Hematopoietic multipotent progenitor cell treated with erythropoietin and hydrocortisone succinate and interleukin-3 and kit ligand, for 8 days (in vitro differentiated cells): ENCODE data around the gene PCDH11X.
"Not testable (repeated sequence)": the region's sequence is repeated elsewhere in the genome, so short reads cannot be mapped to it uniquely, and the experiment has no call there.

Experiments used
- DNase-seq: peaks from one replicate; pipeline ENCODE4 v3.0.0-alpha.2; 2015

The PCDH11X gene, protein sequence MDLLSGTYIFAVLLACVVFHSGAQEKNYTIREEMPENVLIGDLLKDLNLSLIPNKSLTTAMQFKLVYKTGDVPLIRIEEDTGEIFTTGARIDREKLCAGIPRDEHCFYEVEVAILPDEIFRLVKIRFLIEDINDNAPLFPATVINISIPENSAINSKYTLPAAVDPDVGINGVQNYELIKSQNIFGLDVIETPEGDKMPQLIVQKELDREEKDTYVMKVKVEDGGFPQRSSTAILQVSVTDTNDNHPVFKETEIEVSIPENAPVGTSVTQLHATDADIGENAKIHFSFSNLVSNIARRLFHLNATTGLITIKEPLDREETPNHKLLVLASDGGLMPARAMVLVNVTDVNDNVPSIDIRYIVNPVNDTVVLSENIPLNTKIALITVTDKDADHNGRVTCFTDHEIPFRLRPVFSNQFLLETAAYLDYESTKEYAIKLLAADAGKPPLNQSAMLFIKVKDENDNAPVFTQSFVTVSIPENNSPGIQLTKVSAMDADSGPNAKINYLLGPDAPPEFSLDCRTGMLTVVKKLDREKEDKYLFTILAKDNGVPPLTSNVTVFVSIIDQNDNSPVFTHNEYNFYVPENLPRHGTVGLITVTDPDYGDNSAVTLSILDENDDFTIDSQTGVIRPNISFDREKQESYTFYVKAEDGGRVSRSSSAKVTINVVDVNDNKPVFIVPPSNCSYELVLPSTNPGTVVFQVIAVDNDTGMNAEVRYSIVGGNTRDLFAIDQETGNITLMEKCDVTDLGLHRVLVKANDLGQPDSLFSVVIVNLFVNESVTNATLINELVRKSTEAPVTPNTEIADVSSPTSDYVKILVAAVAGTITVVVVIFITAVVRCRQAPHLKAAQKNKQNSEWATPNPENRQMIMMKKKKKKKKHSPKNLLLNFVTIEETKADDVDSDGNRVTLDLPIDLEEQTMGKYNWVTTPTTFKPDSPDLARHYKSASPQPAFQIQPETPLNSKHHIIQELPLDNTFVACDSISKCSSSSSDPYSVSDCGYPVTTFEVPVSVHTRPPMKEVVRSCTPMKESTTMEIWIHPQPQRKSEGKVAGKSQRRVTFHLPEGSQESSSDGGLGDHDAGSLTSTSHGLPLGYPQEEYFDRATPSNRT (N-terminal part only)

DNA sequence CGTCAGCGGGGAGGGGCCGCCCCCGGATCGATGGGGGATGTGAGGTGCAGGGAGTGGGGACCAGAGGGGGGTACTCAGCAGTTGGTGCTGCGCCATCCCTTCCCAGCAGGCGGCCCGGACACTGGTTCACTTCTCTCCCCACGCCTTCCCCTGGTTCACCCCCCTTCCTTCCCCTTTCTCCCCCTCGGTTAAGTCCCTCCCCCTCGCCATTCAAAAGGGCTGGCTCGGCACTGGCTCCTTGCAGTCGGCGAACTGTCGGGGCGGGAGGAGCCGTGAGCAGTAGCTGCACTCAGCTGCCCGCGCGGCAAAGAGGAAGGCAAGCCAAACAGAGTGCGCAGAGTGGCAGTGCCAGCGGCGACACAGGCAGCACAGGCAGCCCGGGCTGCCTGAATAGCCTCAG is at the start of gene PCDH11X:
Gene PCDH11X, plus strand, starts transcription at position 241 of the 400 bp plus-strand sequence. CDS start 56,130 bp downstream, outside the sequence.
- DNase-seq = not testable (repeated sequence)

DNA sequence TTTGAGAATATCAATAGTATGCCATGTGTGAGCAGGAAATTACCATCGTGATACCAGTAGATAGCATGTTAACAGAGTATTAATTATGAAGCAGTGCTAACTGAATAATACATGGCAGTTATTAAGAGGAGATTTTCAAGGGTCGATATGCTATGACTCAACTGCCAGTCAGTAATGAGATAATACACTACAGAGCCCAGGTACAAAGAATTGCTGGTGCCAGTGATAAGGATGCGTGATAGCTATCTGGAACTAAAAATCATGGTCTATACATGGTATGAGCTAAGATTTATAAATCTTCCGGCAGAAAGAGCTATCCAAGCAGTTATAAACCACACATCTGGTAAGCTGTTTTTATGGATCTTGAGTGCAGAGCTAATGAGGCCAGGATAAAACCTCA is 31.7 kb upstream of the PCDH11X start:
- DNase-seq = not testable (repeated sequence)

DNA sequence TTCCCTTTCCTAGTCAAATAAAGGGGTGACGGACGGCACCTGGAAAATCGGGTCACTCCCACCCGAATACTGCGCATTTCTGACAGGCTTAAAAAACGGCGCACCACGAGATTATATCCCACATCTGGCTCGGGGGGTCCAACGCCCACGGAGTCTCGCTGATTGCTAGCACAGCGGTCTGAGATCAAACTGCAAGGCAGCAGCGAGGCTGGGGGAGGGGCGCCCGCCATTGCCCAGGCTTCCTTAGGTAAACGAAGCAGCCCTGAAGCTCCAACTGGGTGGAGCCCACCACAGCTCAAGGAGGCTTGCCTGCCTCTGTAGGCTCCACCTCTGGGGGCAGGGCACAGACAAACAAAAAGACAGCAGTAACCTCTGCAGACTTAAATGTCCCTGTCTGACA is 26.2 kb upstream of the PCDH11X start:
- not testable (repeated sequence) for DNase-seq

DNA sequence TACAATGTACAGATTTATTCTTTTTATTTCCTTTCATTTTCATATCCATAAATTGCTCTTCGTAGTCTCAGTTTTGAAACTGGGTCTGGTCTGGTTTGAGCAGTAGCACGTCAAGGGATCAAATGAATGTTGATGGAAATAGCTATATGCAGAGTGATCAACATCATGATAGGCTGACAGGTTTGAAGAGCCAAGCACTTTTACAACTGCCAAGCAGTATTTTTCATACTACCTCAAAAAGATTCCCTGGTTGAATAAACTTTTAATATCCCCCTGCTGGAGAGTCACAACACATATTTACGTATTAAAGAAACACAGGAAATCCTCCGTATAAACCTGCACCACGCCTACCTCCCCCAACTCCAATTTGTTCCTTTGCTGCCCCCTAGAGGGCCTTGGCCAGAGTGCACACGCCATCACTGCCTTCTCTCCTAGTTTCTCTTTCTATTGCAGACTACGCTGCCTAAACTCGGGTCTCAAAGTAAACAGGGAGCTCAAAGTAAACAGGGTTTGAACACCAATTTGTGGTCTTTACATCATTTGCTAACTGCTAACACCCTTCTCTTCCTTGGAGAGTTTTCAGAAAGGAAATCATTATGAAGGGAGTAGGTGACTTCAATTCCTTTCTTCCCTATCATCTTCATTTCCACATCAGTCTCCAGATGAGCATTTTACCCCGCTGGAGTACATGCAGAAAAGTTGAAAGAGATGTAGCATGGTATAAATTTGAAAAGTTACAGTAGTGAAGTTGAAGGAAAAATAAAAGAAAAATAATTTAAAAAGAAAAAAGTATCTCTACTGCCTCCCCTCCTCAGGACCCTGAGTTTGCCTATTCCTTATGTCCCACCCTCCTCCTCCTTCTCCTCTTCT is 8.3 kb upstream of the PCDH11X start:
- DNase-seq = not testable (repeated sequence)

DNA sequence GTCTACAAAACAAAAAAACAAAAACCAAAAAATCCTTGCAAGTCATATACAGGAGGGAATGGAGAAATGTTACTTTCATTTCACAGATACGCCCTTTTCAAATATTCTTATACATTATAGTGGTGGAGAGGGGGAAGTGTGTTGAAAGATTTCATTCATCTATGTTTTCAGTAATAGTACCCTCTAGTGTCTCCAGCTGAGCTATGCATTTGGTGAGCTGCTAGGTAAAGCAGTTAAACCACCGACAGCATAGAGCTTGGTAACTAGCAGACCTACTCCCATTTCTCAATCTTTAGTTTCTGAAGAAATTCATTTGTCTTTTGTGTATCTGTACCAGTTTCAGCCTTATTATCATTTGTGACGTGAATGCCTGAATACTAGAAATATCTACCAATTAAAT is 5.2 kb upstream of the PCDH11X start:
- not testable (repeated sequence) for DNase-seq

DNA sequence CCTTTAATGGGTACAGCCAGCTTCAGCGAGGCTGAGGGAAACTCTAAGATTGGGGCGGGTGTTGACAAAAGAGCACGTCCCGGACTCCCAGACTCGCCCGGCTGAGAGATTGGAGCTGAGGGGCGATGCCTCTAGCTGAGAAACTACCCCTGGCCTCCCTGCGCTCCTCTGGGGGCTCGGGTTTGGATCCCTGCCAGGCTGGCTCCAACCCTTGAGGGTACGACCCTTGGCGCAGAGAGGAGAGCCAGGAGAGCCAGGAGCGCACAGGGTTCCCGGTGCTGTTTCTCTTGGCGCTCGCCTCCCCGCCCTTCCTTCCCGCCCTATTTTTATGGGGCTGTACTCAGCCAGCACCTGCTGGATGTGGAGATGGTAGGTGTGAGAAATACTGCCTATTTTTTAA is 833 bp downstream of the PCDH11X start:
- not testable (repeated sequence) for DNase-seq

DNA sequence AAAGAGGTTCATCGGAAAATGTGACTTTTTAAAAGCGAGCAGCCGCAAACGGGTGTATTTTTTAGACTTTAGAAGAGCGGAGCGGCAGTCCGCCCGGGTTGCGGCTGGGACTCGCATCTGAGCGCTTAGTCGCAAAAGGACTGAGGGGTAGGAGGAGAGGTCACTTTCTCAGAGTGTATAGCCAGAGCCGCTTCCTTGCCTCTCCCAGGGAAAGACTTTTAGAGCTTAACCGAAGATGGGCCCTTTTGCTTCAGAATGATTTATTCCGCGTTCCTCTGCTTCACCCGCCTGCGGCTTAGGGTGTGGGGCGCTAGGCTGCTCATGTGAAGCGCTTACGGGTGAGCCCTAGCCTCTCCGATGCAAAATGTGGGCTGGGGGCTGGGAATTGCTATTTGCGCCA is 1.5 kb downstream of the PCDH11X start:
- DNase-seq = not testable (repeated sequence)

DNA sequence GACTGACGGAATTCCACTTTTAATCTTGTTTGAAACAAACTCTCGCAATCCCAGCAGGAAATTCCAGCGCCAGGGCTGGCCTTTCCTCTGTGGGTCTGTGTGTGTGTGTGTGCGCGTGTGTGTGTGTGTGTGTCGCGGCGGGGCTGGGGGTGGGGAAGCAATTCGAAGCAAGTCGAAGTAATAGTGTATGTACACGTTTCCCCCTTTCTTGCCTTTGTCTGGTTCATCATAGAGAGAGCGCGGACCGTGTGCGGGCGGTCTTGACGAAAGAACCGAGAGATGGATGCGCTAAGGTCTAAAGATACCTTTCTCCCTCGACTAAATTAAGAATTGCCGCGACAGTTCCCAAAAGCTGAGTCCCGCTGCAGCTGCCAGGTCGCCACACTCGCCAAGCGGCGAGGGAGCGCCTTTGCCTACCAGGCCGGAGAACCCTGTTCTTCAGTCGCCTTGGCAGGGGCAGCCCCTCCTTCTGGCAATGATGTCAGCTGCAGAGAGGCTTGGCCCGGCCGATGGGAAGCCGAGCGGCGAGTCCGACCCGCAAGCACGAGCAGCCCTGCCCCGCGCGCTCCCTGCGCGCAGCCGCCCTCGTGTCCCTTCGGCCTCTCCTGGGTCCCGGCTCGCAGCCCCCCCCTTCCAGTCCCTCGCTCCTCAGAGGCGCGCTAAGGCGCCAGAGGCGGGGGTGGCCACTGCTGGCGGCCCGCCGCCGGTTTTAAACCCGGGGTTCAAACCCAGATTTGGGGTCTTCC is 2.6 kb downstream of the PCDH11X start:
- not testable (repeated sequence) for DNase-seq

DNA sequence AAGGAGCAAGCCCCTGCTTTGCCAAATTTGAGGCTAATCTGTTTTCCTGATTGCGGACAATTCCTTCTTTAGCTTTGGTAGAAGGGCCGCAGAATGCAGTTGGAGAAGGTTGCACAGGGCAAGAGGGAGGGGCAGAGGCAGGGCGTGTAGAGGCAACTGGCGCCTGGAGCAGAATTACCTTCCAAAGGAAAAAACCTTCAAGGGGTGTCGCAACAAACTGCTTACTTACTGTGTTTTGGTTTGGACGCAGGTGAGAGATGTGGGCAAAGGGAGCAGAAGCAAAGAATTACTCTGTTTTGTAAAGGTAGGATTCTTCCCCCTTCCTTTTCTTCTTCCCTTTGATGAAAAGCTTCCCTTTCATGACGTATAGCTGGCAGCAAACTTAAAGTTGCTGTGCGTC is 3.6 kb downstream of the PCDH11X start:
- DNase-seq = not testable (repeated sequence)

DNA sequence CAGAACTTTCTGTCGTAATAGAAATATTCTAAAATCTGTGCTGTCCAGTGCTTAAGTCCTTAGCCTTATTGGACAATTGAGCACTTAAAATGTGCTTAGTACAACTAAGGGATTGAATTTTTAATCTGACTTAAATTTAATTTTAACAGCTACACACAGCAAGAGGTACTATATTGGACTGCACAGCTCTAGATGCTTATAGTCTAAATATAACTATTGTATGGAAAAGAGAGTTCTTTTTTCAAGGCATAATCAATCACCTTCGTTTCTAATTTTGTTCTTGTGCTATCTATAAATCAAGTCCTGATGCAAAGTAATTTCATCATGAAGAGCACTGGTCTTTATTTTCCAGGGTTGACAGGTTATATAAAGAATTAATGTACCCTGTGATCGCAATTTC is 38.4 kb downstream of the PCDH11X start:
- not testable (repeated sequence) for DNase-seq

DNA sequence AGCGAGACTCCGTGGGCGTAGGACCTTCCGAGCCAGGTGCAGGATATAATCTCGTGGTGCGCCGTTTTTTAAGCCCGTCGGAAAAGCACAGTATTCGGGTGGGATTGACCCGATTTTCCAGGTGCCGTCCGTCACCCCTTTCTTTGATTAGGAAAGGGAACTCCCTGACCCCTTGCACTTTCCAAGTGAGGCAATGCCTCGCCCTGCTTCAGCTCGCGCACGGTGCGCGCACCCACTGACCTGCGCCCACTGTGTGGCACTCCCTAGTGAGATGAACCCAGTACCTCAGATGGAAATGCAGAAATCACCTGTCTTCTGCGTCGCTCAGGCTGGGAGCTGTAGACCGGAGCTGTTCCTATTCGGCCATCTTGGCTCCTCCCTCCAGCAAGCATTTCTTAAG is 46.1 kb downstream of the PCDH11X start:
- DNase-seq = not testable (repeated sequence)
